ENCODE data around the gene CENPF. TPM values are rescaled to one million over a fixed set of nuclear protein-coding genes. Genes with fewer than 3 reads are reported as not detected.
"Not testable (repeated sequence)": the region's sequence is repeated elsewhere in the genome, so short reads cannot be mapped to it uniquely, and the experiment has no call there.

Gene CENPF
- total RNA-seq, 1 experiment from 2014 or later: 113 TPM

DNA sequence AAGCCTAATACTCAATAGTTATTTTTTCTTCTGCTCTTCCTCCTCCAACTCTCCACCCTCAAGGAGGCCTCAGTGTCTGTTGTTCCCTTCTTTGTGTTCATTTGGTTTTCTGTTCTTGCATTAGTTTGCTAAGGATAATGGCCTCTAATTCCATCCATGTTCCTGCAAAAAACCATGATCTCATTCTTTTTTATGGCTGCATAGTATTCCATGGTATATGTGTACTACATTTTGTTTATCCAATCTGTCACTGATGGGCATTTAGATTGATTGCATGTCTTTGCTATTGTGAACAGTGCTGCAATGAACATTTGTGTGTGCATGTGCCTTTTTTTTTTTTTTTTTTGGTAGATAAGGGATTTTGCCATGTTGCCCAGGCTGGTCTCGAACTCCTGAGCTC lies 6.7 kb downstream of the CENPF start:
- no peak overlapping the region for H2BK5ac ChIP-seq (ENCODE audit: insufficient read length, low read length)
- H4K8ac ChIP-seq (replicated peaks; ENCODE audit: insufficient read length, low read depth, low read length): no peak overlapping the region
- no peaks in the 10 kb centered on the region for H4K20me1 ChIP-seq (ENCODE audit: control insufficient read depth, insufficient read depth, insufficient read length)
- no peak overlapping the region for H3K14ac ChIP-seq (ENCODE audit: insufficient read depth, low read length)
- H2BK20ac ChIP-seq (ENCODE audit: low read depth, low read length, poor library complexity, severe bottlenecking): no peak overlapping the region
- H3K9me3 ChIP-seq (ENCODE audit: control insufficient read depth, low read depth, low read length): no peaks in the 10 kb centered on the region
- H4K91ac ChIP-seq (ENCODE audit: insufficient read length, low read depth, low read length): no peak overlapping the region
- H2AFZ ChIP-seq (ENCODE audit: low read length): no peak overlapping the region
- Mint-ChIP-seq H3K4me1 (peaks cover 8 to 10% of the 10 kb centered on the region in 2 experiments), H3K27ac (no peak overlapping the region), H3K9me3 (peaks cover 8 to 10% of the 10 kb centered on the region in 2 experiments), H3K4me3 (no peak overlapping the region), H3K27me3 (ENCODE audit: low read depth) (no peaks in the 10 kb centered on the region), H3K36me3 (ENCODE audit: insufficient read depth in 1 of 3, low read depth in 3 of 3) (peaks cover 40 to 54% (median 50%) of the 10 kb centered on the region in 3 experiments)
- no peak overlapping the region for H2BK15ac ChIP-seq (ENCODE audit: low read depth, low read length)
- no peak overlapping the region for H3K23ac ChIP-seq (ENCODE audit: insufficient read length, low read depth, low read length)
- H3T11ph ChIP-seq (ENCODE audit: low read length): no peak overlapping the region
- peaks cover 46% of the 10 kb centered on the region; the same call in 1 of the 2 replicates for H3K79me2 ChIP-seq (ENCODE audit: insufficient read depth, low read length)
- no peak overlapping the region for H3K4me2 ChIP-seq (ENCODE audit: insufficient read depth, insufficient read length, low read length)
- H2AK5ac ChIP-seq (ENCODE audit: insufficient read length, low read length): no peak overlapping the region
- no peaks in the 10 kb centered on the region for H3K23me2 ChIP-seq (ENCODE audit: insufficient read length, low read depth, low read length, poor library complexity, severe bottlenecking)
- no peak overlapping the region for H4K5ac ChIP-seq (ENCODE audit: insufficient read length, low read depth, low read length)
- no peak overlapping the region for H3K4ac ChIP-seq (ENCODE audit: low read depth, low read length)
- no peak overlapping the region for H3K18ac ChIP-seq (ENCODE audit: insufficient read length, low read depth, low read length)
- H3K9ac ChIP-seq (ENCODE audit: extremely low read depth, insufficient read length, low read length): no peak overlapping the region
- H3K56ac ChIP-seq (ENCODE audit: insufficient read length, low read depth, low read length): no peak overlapping the region
- no peak overlapping the region for H3K27ac ChIP-seq (ENCODE audit: insufficient read length, low read depth, low read length)
- no peak overlapping the region for H2BK12ac ChIP-seq (ENCODE audit: insufficient read length, low read depth, low read length)
- no peak for DNase-seq
- no peaks in the 10 kb centered on the region for H3K27me3 ChIP-seq (ENCODE audit: insufficient read depth, low read length)
- no peak overlapping the region for H2BK120ac ChIP-seq (ENCODE audit: low read depth, low read length, poor library complexity, severe bottlenecking)
- WGBS (ENCODE audit: extremely low coverage, insufficient read length, low lambda C conversion rate): no CpG with 5 or more reads among the region's 1 CpG
- peaks cover 3% of the 10 kb centered on the region for H3K79me1 ChIP-seq (ENCODE audit: insufficient read depth, low read depth, low read length, poor library complexity, severe bottlenecking)
- no peaks in the 10 kb centered on the region; the same call in 1 of the 2 replicates for H3K4me1 ChIP-seq (ENCODE audit: insufficient read depth, low read length)
- no peak for TF ChIP-seq CTCF (conservative IDR thresholded peaks at IDR 0.05)

GRCh38 chr1:214610136-214610535 lies 7.1 kb downstream of the CENPF start:
- not testable (repeated sequence) for H3K9me3 ChIP-seq (ENCODE audit: control insufficient read depth, low read depth, low read length); H3K9ac ChIP-seq (ENCODE audit: extremely low read depth, insufficient read length, low read length); H3K4me1 Mint-ChIP-seq; H3K14ac ChIP-seq (ENCODE audit: insufficient read depth, low read length); H2BK12ac ChIP-seq (ENCODE audit: insufficient read length, low read depth, low read length); H3K27ac ChIP-seq (ENCODE audit: insufficient read length, low read depth, low read length); H2BK5ac ChIP-seq (ENCODE audit: insufficient read length, low read length); H4K8ac ChIP-seq (replicated peaks; ENCODE audit: insufficient read length, low read depth, low read length); H3K27me3 ChIP-seq (ENCODE audit: insufficient read depth, low read length); H4K91ac ChIP-seq (ENCODE audit: insufficient read length, low read depth, low read length); H3K23me2 ChIP-seq (ENCODE audit: insufficient read length, low read depth, low read length, poor library complexity, severe bottlenecking); H4K20me1 ChIP-seq (ENCODE audit: control insufficient read depth, insufficient read depth, insufficient read length); H4K5ac ChIP-seq (ENCODE audit: insufficient read length, low read depth, low read length); H2AFZ ChIP-seq (ENCODE audit: low read length); DNase-seq; H3K79me1 ChIP-seq (ENCODE audit: insufficient read depth, low read depth, low read length, poor library complexity, severe bottlenecking); H3K4ac ChIP-seq (ENCODE audit: low read depth, low read length); H3K9me3 Mint-ChIP-seq; H2BK120ac ChIP-seq (ENCODE audit: low read depth, low read length, poor library complexity, severe bottlenecking); H3K27ac Mint-ChIP-seq; H3T11ph ChIP-seq (ENCODE audit: low read length); H3K18ac ChIP-seq (ENCODE audit: insufficient read length, low read depth, low read length); H2BK15ac ChIP-seq (ENCODE audit: low read depth, low read length); H3K56ac ChIP-seq (ENCODE audit: insufficient read length, low read depth, low read length); H2AK5ac ChIP-seq (ENCODE audit: insufficient read length, low read length); H3K27me3 Mint-ChIP-seq (ENCODE audit: low read depth); H3K23ac ChIP-seq (ENCODE audit: insufficient read length, low read depth, low read length); H2BK20ac ChIP-seq (ENCODE audit: low read depth, low read length, poor library complexity, severe bottlenecking); H3K4me1 ChIP-seq (ENCODE audit: insufficient read depth, low read length); H3K4me2 ChIP-seq (ENCODE audit: insufficient read depth, insufficient read length, low read length); H3K4me3 Mint-ChIP-seq
- H3K79me2 ChIP-seq (ENCODE audit: insufficient read depth, low read length): peaks cover 43% of the 10 kb centered on the region; the same call in 1 of the 2 replicates
- H3K36me3 Mint-ChIP-seq (ENCODE audit: insufficient read depth in 1 of 3, low read depth in 3 of 3): peaks cover 43 to 58% (median 54%) of the 10 kb centered on the region in 3 experiments

Data from H9 (cell line).